Gastrocnemius medialis (tissue), 4 donors: ENCODE results near the gene PDE4D. TPM values are rescaled to one million over a fixed set of nuclear protein-coding genes. Genes with fewer than 3 reads are reported as not detected.

Source experiments
- ATAC-seq, 2 donors: fragments of 150-250 bp; one replicate each; pipeline ENCODE4 v1.9.1; 2016
- DNase-seq, 2 donors: peaks; one replicate each; pipeline ENCODE4 v3.0.0-alpha.2; 2019
- H3K27ac ChIP-seq, 4 donors: fragments of 200-600 bp; sonication (generic); 1 replicate in 1 of 4; 2 replicates in 3 of 4; pipeline ENCODE4 v1.5.1; 2016 to 2018; ENCODE audit warnings: mild to moderate bottlenecking in 2 of 4, moderate library complexity in 1 of 4
- H3K27me3 ChIP-seq, 3 donors: fragments of 200-600 bp; sonication (generic) in 2 of 3; 1 replicate in 1 of 3; 2 replicates in 2 of 3; pipeline versions ENCODE4 v1.5.1 to v1.6.0; 2016 to 2019; ENCODE audit warnings: mild to moderate bottlenecking in 1 of 3, moderate library complexity in 1 of 3
- H3K36me3 ChIP-seq, 2 donors: fragments of 200-600 bp; sonication (generic) in 1 of 2; one replicate each; pipeline ENCODE4 v1.5.1; 2017 to 2018
- H3K4me1 ChIP-seq, 2 donors: fragments of 200-600 bp; sonication (generic) in 1 of 2; one replicate each; pipeline ENCODE4 v1.5.1; 2016 to 2017; ENCODE audit warnings: mild to moderate bottlenecking in 2 of 2
- H3K4me3 ChIP-seq, 4 donors: fragments of 200-600 bp; sonication (generic) in 3 of 4; 1 replicate in 1 of 4; 2 replicates in 3 of 4; pipeline ENCODE4 v1.5.1; 2016 to 2019; ENCODE audit warnings: mild to moderate bottlenecking in 2 of 4
- H3K9me3 ChIP-seq, 3 donors: fragments of 200-600 bp; sonication (generic) in 2 of 3; 1 replicate in 1 of 3; 2 replicates in 2 of 3; pipeline ENCODE4 v1.5.1; 2016 to 2019
- POLR2A ChIP-seq, 2 donors: fragments of 450-650 bp; IDR thresholded peaks; one replicate each; pipeline ENCODE4 v1.6.1; 2017; ENCODE audit warnings: antibody characterized with exemption in 2 of 2, mild to moderate bottlenecking in 2 of 2, moderate library complexity in 2 of 2
- in situ Hi-C, 4 donors: fragments of 200-750 bp; cut with MboI; loops; one replicate each; pipeline versions ENCODE4 v1.15.0 to v1.8.0; 2017; ENCODE audit warnings: low sequenced_read_pairs in 4 of 4
- intact Hi-C: fragments of 100-400 bp; cut with DNase I; formaldehyde crosslinking; loops from one replicate; pipeline ENCODE4 v1.15.1; 2023; ENCODE audit warnings: low total_unique reads
- total RNA-seq, 4 donors: library from RNA; depleted of rRNA; stranded (reverse); fragments of >200 nt; gene quantifications; one replicate each; pipeline versions ENCODE4 v1.1.0 to v1.2.3, GENCODE V29; 2016
- TF ChIP-seq, protein P1 (sequence below), 5 experiments: fragments of 450-650 bp in 3 of 5; fragments of 200-600 bp in 2 of 5; sonication (generic) in 2 of 5; IDR thresholded peaks in 4 of 5; conservative IDR thresholded peaks in 1 of 5; 1 replicate in 4 of 5; 2 replicates in 1 of 5; pipeline ENCODE4 v1.5.1; 2016 to 2019; ENCODE audit warnings: antibody characterized with exemption in 5 of 5, mild to moderate bottlenecking in 3 of 5, moderate library complexity in 3 of 5

PDE4D gene
- total RNA-seq, 4 donors from 2014 or later = 133 to 223 (median 185) TPM

DNA sequence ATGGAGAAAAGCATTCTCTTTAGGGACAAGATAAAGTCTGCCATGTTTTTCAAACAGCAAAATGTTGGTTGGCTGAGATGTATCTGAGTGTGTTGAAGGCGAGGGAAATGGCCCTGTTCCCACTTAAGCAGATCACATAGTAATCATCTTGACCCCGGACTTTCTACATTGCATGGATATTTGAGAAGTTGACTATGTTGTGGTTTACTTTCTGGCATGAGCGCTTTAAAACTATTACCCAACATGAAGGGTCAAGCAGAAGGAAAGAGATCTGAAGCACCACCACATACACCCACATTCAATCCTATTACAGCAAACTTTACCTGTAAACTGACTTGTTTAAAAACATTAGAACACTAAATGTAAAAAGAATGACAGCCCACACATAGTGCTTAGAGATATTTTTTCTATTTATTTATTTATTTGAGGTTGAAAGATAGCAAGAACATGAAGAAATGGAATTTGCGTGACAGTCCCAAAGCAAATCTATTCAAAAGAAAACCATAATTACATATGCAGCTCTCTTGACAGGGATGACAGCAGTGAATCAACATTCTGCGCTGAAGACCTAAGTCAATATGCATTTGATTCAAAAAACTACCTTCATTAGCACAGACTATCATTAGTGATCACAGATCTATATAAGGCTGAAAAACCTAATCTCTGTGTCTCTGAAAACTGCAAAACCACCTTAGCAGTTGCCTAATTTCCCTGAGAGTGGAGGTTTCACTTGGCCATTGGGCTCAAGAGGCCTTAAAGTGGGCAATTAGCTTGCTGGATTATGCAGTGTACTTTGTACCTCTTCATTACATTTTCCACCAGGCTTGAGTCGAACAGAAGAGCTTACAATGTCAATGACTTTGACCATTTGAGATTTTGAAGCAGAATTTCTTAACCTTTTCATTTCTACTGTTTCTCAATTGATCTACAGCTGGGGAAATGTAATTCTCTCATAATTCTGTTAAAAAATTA is 195.0 kb downstream of the PDE4D start:
- DNase-seq = no peak
- no peak for ATAC-seq
- no peaks in the 10 kb centered on the region for H3K9me3 ChIP-seq
- no peak overlapping the region for H3K4me3 ChIP-seq
- in situ Hi-C loops = loop anchor here (25.0 kb wide), 2 partner anchors 811 to 836 kb away; no protein-coding TSS in a partner anchor
- H3K4me1 ChIP-seq = no peaks in the 10 kb centered on the region
- no peaks in the 10 kb centered on the region for H3K27me3 ChIP-seq
- TF ChIP-seq, protein P1, sequence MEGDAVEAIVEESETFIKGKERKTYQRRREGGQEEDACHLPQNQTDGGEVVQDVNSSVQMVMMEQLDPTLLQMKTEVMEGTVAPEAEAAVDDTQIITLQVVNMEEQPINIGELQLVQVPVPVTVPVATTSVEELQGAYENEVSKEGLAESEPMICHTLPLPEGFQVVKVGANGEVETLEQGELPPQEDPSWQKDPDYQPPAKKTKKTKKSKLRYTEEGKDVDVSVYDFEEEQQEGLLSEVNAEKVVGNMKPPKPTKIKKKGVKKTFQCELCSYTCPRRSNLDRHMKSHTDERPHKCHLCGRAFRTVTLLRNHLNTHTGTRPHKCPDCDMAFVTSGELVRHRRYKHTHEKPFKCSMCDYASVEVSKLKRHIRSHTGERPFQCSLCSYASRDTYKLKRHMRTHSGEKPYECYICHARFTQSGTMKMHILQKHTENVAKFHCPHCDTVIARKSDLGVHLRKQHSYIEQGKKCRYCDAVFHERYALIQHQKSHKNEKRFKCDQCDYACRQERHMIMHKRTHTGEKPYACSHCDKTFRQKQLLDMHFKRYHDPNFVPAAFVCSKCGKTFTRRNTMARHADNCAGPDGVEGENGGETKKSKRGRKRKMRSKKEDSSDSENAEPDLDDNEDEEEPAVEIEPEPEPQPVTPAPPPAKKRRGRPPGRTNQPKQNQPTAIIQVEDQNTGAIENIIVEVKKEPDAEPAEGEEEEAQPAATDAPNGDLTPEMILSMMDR (IDR thresholded peaks at IDR 0.05 in 4 of 5, conservative IDR thresholded peaks at IDR 0.05 in 1 of 5) = no peak
- no peak for TF ChIP-seq POLR2A (IDR thresholded peaks at IDR 0.05)
- H3K27ac ChIP-seq = no peak overlapping the region
- H3K36me3 ChIP-seq = no peaks in the 10 kb centered on the region
- intact Hi-C loops = no loop called here

DNA sequence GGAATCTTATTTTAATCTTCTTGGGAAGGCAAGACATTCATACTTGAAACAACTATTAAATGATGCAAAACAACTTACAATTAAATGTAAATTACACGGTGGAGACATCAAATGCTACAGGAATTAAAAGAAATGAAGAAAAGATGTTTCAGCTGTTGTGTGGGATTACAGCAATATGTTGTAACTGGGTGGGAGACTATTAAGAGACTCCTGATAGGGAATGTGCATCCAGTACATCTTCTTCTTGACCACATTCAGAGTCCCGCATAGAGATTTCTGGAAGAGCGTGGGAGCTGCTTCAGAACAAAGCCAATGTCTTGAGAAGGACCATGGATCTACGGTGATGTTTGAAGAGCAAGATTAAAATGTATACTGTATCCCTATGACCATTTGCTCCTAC is 199.1 kb downstream of the PDE4D start:
- H3K4me1 ChIP-seq = no peaks in the 10 kb centered on the region
- no peaks in the 10 kb centered on the region for H3K36me3 ChIP-seq
- DNase-seq (no peak), ATAC-seq (no peak)
- TF ChIP-seq, protein P1 (IDR thresholded peaks at IDR 0.05 in 4 of 5, conservative IDR thresholded peaks at IDR 0.05 in 1 of 5) = no peak
- no peak for TF ChIP-seq POLR2A (IDR thresholded peaks at IDR 0.05)
- H3K9me3 ChIP-seq = no peaks in the 10 kb centered on the region
- H3K27ac ChIP-seq = no peak overlapping the region
- H3K27me3 ChIP-seq = no peaks in the 10 kb centered on the region
- in situ Hi-C loops (loop anchor here (25.0 kb wide), 2 partner anchors 807 to 832 kb away; no protein-coding TSS in a partner anchor), intact Hi-C loops (no loop called here)
- H3K4me3 ChIP-seq = no peak overlapping the region

GRCh38 chr5:59693492-59694309 is 199.8 kb downstream of the PDE4D start:
- no peaks in the 10 kb centered on the region for H3K36me3 ChIP-seq
- no peaks in the 10 kb centered on the region for H3K9me3 ChIP-seq
- intact Hi-C loops = no loop called here
- H3K27ac ChIP-seq = no peak overlapping the region
- DNase-seq = no peak
- in situ Hi-C loops = loop anchor here (25.0 kb wide), 2 partner anchors 806 to 831 kb away; no protein-coding TSS in a partner anchor
- no peak overlapping the region for H3K4me3 ChIP-seq
- TF ChIP-seq, protein P1 (IDR thresholded peaks at IDR 0.05 in 4 of 5, conservative IDR thresholded peaks at IDR 0.05 in 1 of 5) = no peak
- TF ChIP-seq POLR2A (IDR thresholded peaks at IDR 0.05) = no peak
- H3K27me3 ChIP-seq = no peaks in the 10 kb centered on the region
- ATAC-seq = no peak
- no peaks in the 10 kb centered on the region for H3K4me1 ChIP-seq

DNA sequence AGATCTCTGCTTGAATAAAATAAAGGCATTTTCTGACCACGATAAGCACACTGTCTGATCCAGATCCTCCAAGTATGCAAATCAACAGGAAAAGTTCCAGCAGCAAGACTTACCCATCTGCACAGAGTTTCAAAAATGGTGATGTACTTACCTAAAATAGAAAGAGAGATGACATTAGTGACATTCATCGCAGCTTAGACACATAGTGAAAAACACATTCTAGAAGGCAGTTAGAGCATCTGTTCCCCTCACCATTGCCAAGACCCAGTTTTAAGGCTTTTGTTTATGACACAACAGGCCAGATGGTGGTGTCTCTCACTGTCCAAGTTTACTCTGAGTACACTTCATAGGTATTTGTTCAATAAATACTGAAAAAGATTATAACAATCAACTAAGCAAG is 207.7 kb downstream of the PDE4D start:
- Histone ChIP-seq H3K36me3 (no peaks in the 10 kb centered on the region), H3K27ac (no peak overlapping the region), H3K4me1 (peaks cover 12 to 14% of the 10 kb centered on the region in 2 donors), H3K4me3 (no peak overlapping the region), H3K27me3 (no peaks in the 10 kb centered on the region), H3K9me3 (no peaks in the 10 kb centered on the region)
- in situ Hi-C loops (loop anchor here (10.0 to 25.0 kb wide), 3 partner anchors 109 to 823 kb away; no protein-coding TSS in a partner anchor), intact Hi-C loops (no loop called here)
- TF ChIP-seq, protein P1 (IDR thresholded peaks at IDR 0.05 in 4 of 5, conservative IDR thresholded peaks at IDR 0.05 in 1 of 5) = no peak
- TF ChIP-seq POLR2A (IDR thresholded peaks at IDR 0.05) = no peak
- ATAC-seq (peak; percentile 41 to 69), DNase-seq (no peak)
